Uterus (tissue), 4 donors: ENCODE data around the gene WDR49. TPM values are rescaled to one million over a fixed set of nuclear protein-coding genes. Genes with fewer than 3 reads are reported as not detected.

ENCODE experiments used
- DNase-seq, 2 donors: peaks; one replicate each; pipeline ENCODE4 v3.0.0-alpha.2; 2019 to 2020
- H3K27ac ChIP-seq, 2 donors: fragments of 200-600 bp; sonication (generic); 1 replicate in 1 of 2; 2 replicates in 1 of 2; pipeline ENCODE4 v1.5.1; 2016 to 2018
- H3K27me3 ChIP-seq, 2 donors: fragments of 200-600 bp; sonication (generic); one replicate each; pipeline ENCODE4 v1.5.1; 2018 to 2019; ENCODE audit warnings: control low read depth in 1 of 2
- H3K36me3 ChIP-seq, 2 donors: fragments of 200-600 bp; sonication (generic); one replicate each; pipeline ENCODE4 v1.5.1; 2019; ENCODE audit warnings: control low read depth in 1 of 2
- H3K4me1 ChIP-seq, 2 donors: fragments of 200-600 bp; sonication (generic); one replicate each; pipeline ENCODE4 v1.5.1; 2018 to 2019; ENCODE audit warnings: control low read depth in 1 of 2
- H3K4me3 ChIP-seq, 2 donors: fragments of 200-600 bp; sonication (generic); 1 replicate in 1 of 2; 2 replicates in 1 of 2; pipeline ENCODE4 v1.5.1; 2018 to 2019; ENCODE audit warnings: mild to moderate bottlenecking in 1 of 2
- H3K9me3 ChIP-seq, 2 donors: fragments of 200-600 bp; sonication (generic); one replicate each; pipeline ENCODE4 v1.5.1; 2019; ENCODE audit warnings: control low read depth in 1 of 2
- POLR2A ChIP-seq, 2 donors: fragments of 450-650 bp; IDR thresholded peaks; one replicate each; pipeline ENCODE4 v1.6.1; 2016; ENCODE audit warnings: antibody characterized with exemption in 2 of 2, mild to moderate bottlenecking in 1 of 2, moderate library complexity in 1 of 2
- intact Hi-C: fragments of 100-400 bp; cut with DNase I; formaldehyde crosslinking; loops from one replicate; pipeline ENCODE4 v1.15.1; 2023; ENCODE audit warnings: low total_unique reads
- total RNA-seq, 4 donors: library from RNA; depleted of rRNA in 3 of 4; stranded (reverse); fragments of >200 nt in 3 of 4; gene quantifications; one replicate each; pipeline versions ENCODE4 v1.1.0 to v1.2.4, GENCODE V29; 2014 to 2023
- TF ChIP-seq, protein P1 (sequence below), 4 experiments: fragments of 200-600 bp in 2 of 4; fragments of 450-650 bp in 2 of 4; sonication (generic) in 2 of 4; IDR thresholded peaks; one replicate each; pipeline ENCODE4 v1.5.1; 2016 to 2019; ENCODE audit warnings: antibody characterized with exemption in 4 of 4, mild to moderate bottlenecking in 2 of 4, moderate library complexity in 1 of 4
- donor health status: DM: yes; HTN: yes; CAD: no.

WDR49 gene
- total RNA-seq, 4 donors from 2014 or later: 1.7 to 23.1 (median 6.5) TPM

- Histone ChIP-seq H3K4me1 (no peaks in the 10 kb centered on the region), H3K9me3 (no peaks in the 10 kb centered on the region), H3K36me3 (no peaks in the 10 kb centered on the region), H3K27ac (no peak overlapping the region), H3K27me3 (no peaks in the 10 kb centered on the region), H3K4me3 (no peak overlapping the region)
- TF ChIP-seq POLR2A (IDR thresholded peaks at IDR 0.05): no peak
- TF ChIP-seq, protein P1, sequence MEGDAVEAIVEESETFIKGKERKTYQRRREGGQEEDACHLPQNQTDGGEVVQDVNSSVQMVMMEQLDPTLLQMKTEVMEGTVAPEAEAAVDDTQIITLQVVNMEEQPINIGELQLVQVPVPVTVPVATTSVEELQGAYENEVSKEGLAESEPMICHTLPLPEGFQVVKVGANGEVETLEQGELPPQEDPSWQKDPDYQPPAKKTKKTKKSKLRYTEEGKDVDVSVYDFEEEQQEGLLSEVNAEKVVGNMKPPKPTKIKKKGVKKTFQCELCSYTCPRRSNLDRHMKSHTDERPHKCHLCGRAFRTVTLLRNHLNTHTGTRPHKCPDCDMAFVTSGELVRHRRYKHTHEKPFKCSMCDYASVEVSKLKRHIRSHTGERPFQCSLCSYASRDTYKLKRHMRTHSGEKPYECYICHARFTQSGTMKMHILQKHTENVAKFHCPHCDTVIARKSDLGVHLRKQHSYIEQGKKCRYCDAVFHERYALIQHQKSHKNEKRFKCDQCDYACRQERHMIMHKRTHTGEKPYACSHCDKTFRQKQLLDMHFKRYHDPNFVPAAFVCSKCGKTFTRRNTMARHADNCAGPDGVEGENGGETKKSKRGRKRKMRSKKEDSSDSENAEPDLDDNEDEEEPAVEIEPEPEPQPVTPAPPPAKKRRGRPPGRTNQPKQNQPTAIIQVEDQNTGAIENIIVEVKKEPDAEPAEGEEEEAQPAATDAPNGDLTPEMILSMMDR (IDR thresholded peaks at IDR 0.05): no peak
- no peak for DNase-seq
- intact Hi-C loops: no loop called here
These were observed 85.1 kb downstream of the WDR49 start for GRCh38 chr3:167568634-167569033.

GRCh38 chr3:167565489-167565888 is 88.3 kb downstream of the WDR49 start:
- Histone ChIP-seq H3K27ac (no peak overlapping the region), H3K9me3 (no peaks in the 10 kb centered on the region), H3K4me3 (no peak overlapping the region), H3K36me3 (no peaks in the 10 kb centered on the region), H3K4me1 (no peaks in the 10 kb centered on the region), H3K27me3 (no peaks in the 10 kb centered on the region)
- TF ChIP-seq POLR2A (IDR thresholded peaks at IDR 0.05): no peak
- TF ChIP-seq, protein P1 (IDR thresholded peaks at IDR 0.05): no peak
- intact Hi-C loops: no loop called here
- no peak for DNase-seq

DNA sequence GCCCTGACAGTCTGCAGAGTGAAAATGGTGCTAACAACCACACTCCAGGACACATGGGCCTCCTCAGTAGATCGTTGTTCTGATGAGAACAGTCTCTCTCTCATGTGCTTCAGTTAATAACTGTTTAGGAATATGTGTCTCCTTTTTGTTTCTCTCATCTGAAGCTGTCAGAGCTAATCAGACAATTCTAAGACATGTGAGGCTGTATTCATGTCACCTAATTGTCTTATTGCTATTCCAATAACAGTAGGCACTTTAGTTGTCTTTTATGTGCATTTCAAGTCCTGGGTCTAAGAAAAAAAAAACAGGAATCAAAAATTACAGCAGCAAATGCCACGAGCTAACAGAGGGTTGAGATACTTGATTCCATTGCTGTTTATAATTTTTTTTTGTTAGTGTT is 89.1 kb downstream of the WDR49 start:
- Histone ChIP-seq H3K4me1 (no peaks in the 10 kb centered on the region), H3K27ac (no peak overlapping the region), H3K36me3 (no peaks in the 10 kb centered on the region), H3K9me3 (no peaks in the 10 kb centered on the region), H3K27me3 (no peaks in the 10 kb centered on the region), H3K4me3 (no peak overlapping the region)
- no peak for DNase-seq
- TF ChIP-seq, protein P1 (IDR thresholded peaks at IDR 0.05): no peak
- TF ChIP-seq POLR2A (IDR thresholded peaks at IDR 0.05): no peak
- intact Hi-C loops: no loop called here

GRCh38 chr3:167559924-167560323 is 93.8 kb downstream of the WDR49 start:
- intact Hi-C loops: no loop called here

GRCh38 chr3:167554898-167555297 is 98.8 kb downstream of the WDR49 start:
- DNase-seq: no peak
- Histone ChIP-seq H3K4me1 (no peaks in the 10 kb centered on the region), H3K4me3 (no peak overlapping the region), H3K36me3 (no peaks in the 10 kb centered on the region), H3K9me3 (no peaks in the 10 kb centered on the region), H3K27ac (no peak overlapping the region), H3K27me3 (no peaks in the 10 kb centered on the region)
- TF ChIP-seq, protein P1 (IDR thresholded peaks at IDR 0.05): no peak
- TF ChIP-seq POLR2A (IDR thresholded peaks at IDR 0.05): no peak
- intact Hi-C loops: no loop called here

More at GRCh38 chr3:167559924-167560323, 93.8 kb downstream of the WDR49 start:
- TF ChIP-seq POLR2A (IDR thresholded peaks at IDR 0.05): no peak
- TF ChIP-seq, protein P1 (IDR thresholded peaks at IDR 0.05): no peak
- H3K4me3 ChIP-seq: no peak overlapping the region
- DNase-seq: no peak
- no peak overlapping the region for H3K27ac ChIP-seq
- H3K27me3 ChIP-seq: no peaks in the 10 kb centered on the region
- H3K36me3 ChIP-seq: no peaks in the 10 kb centered on the region
- H3K9me3 ChIP-seq: no peaks in the 10 kb centered on the region
- H3K4me1 ChIP-seq: no peaks in the 10 kb centered on the region
